NCI-H446 treated with DMSO at 0.1 percent for 48 hours (cell line): Measurements from ENCODE around the gene PLXNB1.
"Not testable (repeated sequence)": the region's sequence is repeated elsewhere in the genome, so short reads cannot be mapped to it uniquely, and the experiment has no call there.

ENCODE experiments used
- DNase-seq: peaks from one replicate; lab custom pipeline; 2025; lab: John Stamatoyannopoulos, UW

PLXNB1 gene

DNA sequence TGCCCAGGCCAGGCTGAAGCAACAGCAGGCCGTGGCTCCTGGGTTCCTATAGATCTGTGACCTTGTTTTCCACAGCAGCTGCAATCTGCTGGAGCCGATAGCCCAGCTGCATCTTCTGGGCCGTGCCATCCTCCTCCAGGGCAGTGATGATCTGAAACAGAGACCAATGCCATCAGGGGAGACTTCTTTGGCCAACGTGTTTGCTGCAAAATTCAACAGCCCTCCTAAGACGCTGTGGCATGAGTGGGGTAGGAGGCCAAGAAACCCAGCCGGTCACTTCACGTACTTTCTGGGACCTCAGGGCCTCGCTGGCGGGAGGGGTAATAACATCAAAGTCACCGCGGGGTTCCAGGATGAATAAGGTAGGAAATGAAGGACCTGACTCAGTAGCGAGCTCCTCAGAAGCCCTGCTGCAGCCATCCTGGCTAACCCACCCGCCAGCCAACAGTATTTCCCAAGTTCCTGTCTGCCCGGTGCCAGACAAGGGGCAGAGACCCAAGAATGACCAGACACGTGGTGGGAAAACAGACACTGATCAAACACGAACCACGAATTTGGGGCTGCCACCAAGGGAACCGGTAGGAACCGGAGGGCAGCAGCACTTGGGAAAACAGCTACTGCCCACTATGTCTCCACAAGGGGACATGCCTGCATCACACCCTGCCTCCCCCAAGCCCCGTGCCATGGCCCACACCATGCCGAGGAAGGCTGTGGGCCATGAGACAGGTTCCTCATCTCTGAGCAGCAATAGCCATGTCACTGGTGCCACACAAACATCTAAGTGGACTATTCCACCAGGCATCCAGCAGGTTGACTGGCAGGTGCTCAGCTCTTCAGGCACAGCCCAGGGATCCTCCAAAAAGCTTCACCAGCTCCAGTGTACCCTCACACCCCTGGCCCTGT lies 25.2 kb downstream of the PLXNB1 start:
- no peak for DNase-seq

- no peak for DNase-seq
Measured at GRCh38 chr3:48403533-48404439, 26.1 kb downstream of the PLXNB1 start.

- DNase-seq, result no peak
Measured at GRCh38 chr3:48402907-48403306, 27.0 kb downstream of the PLXNB1 start.

DNA sequence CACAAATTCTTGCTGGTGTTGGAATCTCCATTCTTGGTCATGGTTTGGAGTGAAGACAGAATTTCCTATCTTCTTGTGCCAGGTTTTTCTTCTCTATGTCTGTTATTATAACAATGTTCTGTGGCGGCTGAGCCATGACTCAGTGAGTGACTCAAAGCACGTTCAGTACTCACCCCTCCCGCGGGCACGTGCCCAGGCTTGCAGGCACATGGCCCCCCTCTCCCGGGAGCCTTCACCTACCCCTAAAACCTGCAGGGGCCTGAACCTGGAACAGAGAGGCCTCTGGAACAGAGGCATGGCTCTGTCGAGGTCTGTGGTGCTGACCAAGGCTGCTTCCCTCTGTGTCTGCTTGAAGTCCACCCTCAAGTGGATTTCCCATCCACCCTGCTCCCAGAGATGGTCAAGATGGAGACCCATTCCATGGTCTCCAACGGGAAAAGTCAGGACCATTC lies 27.6 kb downstream of the PLXNB1 start:
- no peak for DNase-seq

- DNase-seq, result not testable (repeated sequence)
Measured at GRCh38 chr3:48401434-48401901, 28.4 kb downstream of the PLXNB1 start.

DNA sequence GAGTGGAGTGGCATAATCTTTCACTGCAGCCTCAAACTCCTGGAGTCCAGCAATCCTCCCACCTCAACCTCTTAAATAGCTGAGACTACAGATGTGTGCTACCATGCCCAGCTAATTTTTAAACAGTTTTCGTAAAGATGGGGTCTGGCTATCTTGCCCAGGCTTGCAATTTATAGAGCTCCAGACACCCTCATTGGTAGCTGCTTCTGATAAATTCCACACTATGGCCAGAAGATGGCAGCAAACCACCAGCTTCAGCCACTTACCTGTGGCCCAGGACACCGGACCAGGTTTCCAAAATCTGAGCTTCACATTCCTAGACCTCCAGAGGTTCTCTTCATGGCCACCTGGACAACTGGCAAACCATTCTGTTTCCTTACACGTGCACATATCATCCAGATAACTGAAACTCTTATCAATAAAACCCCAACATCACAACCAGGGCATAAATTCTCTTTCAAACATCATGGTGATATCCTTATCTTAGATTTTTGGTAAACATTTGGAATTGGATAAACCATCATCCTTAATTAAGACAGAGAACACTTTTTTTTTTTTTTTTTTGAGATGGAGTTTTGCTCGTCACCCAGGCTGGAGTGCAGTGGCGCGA lies 29.0 kb downstream of the PLXNB1 start:
- DNase-seq, result no peak

- DNase-seq, result no peak
Measured at GRCh38 chr3:48399387-48400172, 30.3 kb downstream of the PLXNB1 start.

DNA sequence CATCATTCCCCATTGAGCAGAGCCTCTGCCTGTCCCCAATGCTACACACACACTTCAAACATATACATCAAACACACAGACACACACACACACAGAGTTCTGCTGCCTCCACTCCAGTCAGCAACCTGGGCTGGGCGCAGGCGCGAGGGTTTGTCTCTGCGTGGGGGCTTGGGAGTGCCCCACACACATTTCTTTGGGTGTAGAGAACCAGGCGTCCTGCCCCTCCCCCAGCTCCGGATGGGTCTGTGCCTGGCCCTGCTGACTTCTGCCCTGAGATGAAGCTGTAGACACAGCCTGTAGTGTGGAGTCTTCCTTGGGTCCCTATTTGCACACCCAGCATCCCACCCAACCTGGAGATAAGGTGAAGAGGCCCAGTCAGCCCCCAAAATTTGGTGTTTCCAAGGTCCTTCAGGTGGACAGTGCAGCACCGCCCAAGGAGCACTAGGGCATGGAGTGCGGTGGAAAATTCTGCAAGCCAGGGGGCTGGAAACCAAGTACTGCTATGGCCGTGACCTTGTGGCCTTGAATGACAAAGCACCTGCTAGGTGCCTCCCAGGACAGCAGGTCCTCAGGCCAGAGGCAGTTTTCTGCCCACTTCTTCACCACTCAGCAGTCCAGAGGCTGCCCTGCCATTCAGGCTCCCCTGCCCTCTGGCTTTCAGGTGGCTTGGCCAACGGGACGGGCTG lies 31.0 kb downstream of the PLXNB1 start:
- no peak for DNase-seq

DNA sequence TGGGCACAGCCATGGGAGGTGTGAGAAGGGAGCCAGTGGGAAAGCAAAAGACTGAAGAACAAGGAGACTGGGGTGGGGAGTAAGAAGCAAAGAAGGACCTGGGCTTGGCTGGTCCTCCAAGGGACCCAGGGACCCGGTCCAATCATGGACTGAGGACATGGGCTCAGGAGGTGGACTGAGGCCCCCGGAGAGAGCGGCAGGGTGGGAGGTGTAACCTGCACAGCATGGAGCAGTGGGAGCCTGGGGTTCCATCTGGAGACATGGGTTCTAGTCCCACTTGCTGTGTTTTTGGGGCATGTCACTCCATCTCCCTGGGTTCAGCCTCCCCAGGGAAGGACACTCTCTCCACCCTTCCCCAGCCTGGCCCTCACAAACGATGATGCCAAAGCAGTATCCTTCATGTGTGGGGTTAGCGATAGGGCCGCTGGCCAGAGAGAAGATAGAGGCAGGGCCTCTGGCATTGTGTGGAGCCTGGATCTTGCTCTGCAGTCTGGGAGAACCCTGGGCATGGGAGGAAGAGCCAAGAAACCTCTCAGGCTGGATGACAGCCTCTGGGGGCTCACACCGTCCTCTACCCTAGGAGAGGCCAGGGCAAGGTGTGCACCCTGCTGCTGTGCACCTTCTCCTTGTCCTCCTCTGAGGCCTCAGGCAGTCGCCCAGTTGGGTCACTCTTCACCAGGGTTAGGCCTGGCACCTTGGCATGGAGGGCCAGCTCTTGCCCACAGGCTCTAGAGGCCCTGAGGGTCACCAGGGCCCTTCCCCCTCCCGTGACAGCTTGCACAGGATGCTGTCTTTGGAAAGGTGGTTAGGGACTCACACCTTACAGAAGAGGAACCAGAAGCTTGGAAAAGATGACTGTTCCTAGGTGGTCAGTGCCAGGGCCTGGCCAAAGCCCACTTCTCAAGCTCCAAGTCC lies 31.9 kb downstream of the PLXNB1 start:
- no peak for DNase-seq

DNA sequence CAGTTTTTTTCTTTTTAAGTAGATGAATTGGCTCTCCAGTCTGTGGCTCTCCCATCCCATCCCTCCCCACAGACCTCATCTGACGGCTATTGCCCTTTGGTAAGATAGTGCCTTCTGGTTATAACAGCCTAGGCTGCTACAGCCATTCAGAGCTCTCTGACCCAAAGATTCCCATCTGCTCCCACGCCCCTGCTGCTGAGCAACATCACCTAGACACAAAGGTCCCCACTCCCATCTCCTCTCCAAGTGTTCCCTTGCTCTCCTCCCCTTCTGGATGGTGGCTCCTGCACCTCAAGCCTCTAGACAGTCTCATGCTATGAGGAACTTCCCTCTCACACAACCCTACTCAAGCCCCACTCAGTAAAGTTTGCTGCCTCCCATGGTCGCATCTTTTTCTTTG lies 34.2 kb downstream of the PLXNB1 start:
- no peak for DNase-seq

DNA sequence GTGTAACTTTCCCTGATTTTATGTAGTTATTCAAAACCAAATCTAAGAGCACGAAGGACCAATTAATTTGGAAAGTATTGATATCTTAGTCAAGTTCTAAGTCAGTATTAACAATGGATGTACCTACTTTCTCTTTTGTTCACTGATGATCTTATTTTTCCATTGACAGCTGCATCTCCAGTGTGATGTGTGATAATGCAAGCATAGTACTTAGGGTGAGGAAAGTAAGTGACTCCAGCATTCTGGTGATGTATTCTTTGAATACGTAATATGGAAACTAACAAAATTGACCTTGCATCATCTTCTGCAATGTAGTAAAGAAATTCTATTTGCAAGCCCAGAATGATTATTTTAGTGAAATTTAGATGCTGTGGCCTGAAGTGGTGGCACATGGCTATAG lies 35.5 kb downstream of the PLXNB1 start:
- no peak for DNase-seq

DNA sequence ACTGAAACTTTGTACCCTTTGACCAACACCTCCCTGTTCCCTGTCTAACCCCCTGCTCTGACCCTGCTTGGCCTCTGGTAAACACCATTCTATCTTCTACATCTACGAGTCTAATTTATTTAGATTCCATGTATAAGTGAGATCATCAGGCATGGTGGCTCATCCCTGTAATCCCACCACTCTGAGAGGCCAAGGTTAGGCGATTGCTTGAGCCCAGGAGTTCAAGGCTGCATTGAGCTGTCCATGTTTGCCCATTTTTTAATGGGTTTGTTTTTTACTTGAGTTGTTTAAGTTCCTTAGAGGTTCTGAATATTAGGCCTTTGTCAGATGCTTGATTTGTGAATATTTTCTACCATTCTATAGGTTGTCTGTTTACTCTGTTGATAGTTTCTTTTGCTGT lies 40.9 kb downstream of the PLXNB1 start:
- DNase-seq, result no peak

- DNase-seq, result no peak
Measured at GRCh38 chr3:48387634-48388033, 42.3 kb downstream of the PLXNB1 start.

DNA sequence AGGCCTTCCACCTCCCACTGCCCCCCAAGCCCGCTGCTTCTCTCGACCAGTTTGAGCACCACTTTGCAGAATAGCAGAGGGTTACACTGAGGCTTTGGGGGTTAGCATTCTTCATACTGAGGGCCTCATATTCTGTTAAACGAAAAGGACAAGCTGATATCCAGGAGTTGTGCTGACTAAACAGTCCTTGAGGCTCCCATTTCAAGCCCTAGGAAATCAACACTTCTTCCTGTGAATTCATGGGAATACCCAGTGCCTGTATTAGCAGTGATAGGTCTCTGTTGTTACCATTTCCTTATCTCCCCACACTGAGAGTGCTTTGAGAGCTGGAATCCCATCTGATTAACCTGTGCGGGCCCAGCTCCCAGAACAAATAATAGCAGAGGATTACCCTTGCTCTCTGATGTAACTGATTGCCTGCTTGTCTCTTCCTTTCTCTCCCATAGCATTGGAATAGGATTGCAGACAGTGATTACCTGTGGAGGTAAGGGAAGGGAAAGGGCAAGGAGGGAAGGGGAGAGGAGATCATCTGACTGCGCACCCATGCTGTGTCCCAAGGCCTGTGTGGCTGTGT lies 56.9 kb downstream of the PLXNB1 start:
- DNase-seq, result no peak

DNA sequence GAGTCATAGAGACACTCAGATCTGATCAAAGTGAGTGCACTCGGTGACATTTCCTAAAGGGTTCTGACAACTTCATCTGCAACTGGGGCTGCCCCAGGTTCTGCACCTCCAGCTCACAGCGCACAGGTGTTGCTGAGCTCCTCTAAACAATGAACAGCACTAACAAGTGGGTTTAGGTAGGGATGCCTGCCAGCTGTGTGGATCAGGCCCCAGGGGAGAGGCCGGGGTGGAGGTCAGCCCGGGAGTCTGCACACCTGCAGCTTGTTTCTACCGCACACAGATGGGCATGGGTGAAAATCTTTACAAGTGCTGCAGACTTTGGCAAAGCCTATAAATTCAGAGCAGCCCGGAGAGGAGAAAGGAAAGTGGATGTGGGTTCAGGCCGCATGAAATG lies 57.5 kb downstream of the PLXNB1 start:
- no peak for DNase-seq

- DNase-seq, result no peak
Measured at GRCh38 chr3:48371651-48372376, 58.1 kb downstream of the PLXNB1 start, which contains the start of gene FBXW12. Gene FBXW12, plus strand, starts transcription at chr3:48372219. Its CDS starts 549 bp downstream, at chr3:48372768.

- DNase-seq, result no peak
Measured at GRCh38 chr3:48370333-48370713, 59.6 kb downstream of the PLXNB1 start.

GRCh38 chr3:48369693-48370332 lies 60.1 kb downstream of the PLXNB1 start:
- no peak for DNase-seq
